Vagina (tissue), 2 donors: ENCODE measurements around the gene PTPRK.

Source experiments
- POLR2A ChIP-seq, 2 donors: fragments of 450-650 bp; IDR thresholded peaks; one replicate each; pipeline ENCODE4 v1.6.1; 2017; ENCODE audit warnings: antibody characterized with exemption in 2 of 2, mild to moderate bottlenecking in 2 of 2, moderate library complexity in 2 of 2
- TF ChIP-seq, protein P1 (sequence below), 3 experiments: fragments of 450-650 bp in 2 of 3; fragments of 200-600 bp in 1 of 3; sonication (generic) in 1 of 3; IDR thresholded peaks; one replicate each; pipeline ENCODE4 v1.5.1; 2017 to 2019; ENCODE audit warnings: antibody characterized with exemption in 3 of 3, mild to moderate bottlenecking in 2 of 3, moderate library complexity in 2 of 3

DNA sequence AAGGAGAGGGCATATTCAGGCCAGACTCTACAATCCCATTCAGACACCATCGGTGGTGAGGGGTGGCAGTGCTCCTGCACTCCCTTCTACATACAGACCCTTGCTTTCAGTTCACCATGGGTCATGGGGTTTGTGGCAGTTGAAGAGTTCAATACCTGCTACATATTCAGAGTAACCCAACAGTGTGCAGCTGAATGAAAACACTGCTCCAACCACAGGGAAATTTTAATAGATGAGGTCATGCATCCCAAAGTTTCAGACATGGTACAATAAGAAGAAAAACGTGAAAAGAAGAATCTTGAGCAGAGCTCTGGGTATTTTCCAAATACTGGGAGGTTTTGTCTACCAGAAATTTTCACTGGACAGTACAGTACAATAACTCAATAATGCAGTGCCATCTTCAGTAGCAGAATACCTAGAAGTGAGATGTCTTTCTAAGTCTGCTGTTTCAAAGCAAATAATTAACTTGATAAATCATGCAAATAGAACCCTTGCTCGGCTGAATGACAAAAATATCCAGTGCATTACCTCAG, 162.1 kb downstream of the PTPRK start:
- no peak for TF ChIP-seq POLR2A (IDR thresholded peaks at IDR 0.05)
- TF ChIP-seq, protein P1, sequence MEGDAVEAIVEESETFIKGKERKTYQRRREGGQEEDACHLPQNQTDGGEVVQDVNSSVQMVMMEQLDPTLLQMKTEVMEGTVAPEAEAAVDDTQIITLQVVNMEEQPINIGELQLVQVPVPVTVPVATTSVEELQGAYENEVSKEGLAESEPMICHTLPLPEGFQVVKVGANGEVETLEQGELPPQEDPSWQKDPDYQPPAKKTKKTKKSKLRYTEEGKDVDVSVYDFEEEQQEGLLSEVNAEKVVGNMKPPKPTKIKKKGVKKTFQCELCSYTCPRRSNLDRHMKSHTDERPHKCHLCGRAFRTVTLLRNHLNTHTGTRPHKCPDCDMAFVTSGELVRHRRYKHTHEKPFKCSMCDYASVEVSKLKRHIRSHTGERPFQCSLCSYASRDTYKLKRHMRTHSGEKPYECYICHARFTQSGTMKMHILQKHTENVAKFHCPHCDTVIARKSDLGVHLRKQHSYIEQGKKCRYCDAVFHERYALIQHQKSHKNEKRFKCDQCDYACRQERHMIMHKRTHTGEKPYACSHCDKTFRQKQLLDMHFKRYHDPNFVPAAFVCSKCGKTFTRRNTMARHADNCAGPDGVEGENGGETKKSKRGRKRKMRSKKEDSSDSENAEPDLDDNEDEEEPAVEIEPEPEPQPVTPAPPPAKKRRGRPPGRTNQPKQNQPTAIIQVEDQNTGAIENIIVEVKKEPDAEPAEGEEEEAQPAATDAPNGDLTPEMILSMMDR (IDR thresholded peaks at IDR 0.05), result no peak
